GM23338 (cell line): ENCODE data around the gene VWC2. TPM values are rescaled to one million over a fixed set of nuclear protein-coding genes. Genes with fewer than 3 reads are reported as not detected.

Experiments used
- ATAC-seq: fragments of 200-7000 bp; cut with Tn5 transposase; 3 replicates; pipeline ENCODE4 v1.9.1; 2020
- DNase-seq: peaks from one replicate; pipeline ENCODE4 v3.0.0-alpha.2; 2015; ENCODE audit warnings: low spot score
- H2AFZ ChIP-seq: fragments of 200-600 bp; sonication (generic); 2 replicates; pipeline ENCODE4 v1.8.0; 2016; ENCODE audit warnings: antibody characterized with exemption, mild to moderate bottlenecking, moderate library complexity
- H3F3A ChIP-seq: fragments of 200-600 bp; sonication (generic); replicated peaks from 2 replicates; pipeline ENCODE4 v1.8.0; 2017; ENCODE audit warnings: antibody characterized with exemption, mixed run types, low read depth
- H3K27ac ChIP-seq: fragments of 200-600 bp; sonication (generic); 2 replicates; pipeline ENCODE4 v1.6.1; 2016; ENCODE audit warnings: low read depth
- H3K27me3 ChIP-seq: fragments of 200-600 bp; sonication (generic); 2 replicates; pipeline ENCODE4 v1.8.0; 2016; ENCODE audit warnings: mild to moderate bottlenecking, mixed run types, moderate library complexity; ENCODE audit not compliant: insufficient read depth
- H3K36me3 ChIP-seq: fragments of 200-600 bp; sonication (generic); 2 replicates; pipeline ENCODE4 v1.8.0; 2016; ENCODE audit warnings: mild to moderate bottlenecking; ENCODE audit not compliant: insufficient read depth
- H3K4me1 ChIP-seq: fragments of 200-600 bp; sonication (generic); 2 replicates; pipeline ENCODE4 v1.8.0; 2016; ENCODE audit warnings: mild to moderate bottlenecking, moderate library complexity; ENCODE audit not compliant: insufficient read depth
- H3K4me2 ChIP-seq: fragments of 200-600 bp; sonication (generic); 2 replicates; pipeline ENCODE4 v1.7.1; 2017; ENCODE audit warnings: mixed run types
- H3K4me3 ChIP-seq: fragments of 200-600 bp; sonication (generic); 2 replicates; pipeline ENCODE4 v1.6.1; 2016; ENCODE audit warnings: mixed run types
- H3K79me2 ChIP-seq: fragments of 200-600 bp; sonication (generic); replicated peaks from 2 replicates; pipeline ENCODE4 v1.8.0; 2017; ENCODE audit warnings: mild to moderate bottlenecking; ENCODE audit not compliant: insufficient read depth
- H3K9me2 ChIP-seq: fragments of 200-600 bp; sonication (generic); 2 replicates; pipeline ENCODE4 v1.8.0; 2017; ENCODE audit not compliant: insufficient read depth
- H4K20me1 ChIP-seq: fragments of 200-600 bp; sonication (generic); replicated peaks from 2 replicates; pipeline ENCODE4 v1.8.0; 2017; ENCODE audit warnings: mild to moderate bottlenecking; ENCODE audit not compliant: insufficient read depth
- H3K27ac Mint-ChIP-seq: 2 replicates; pipeline ENCODE4 v1.8.0; 2020; ENCODE audit warnings: inconsistent platforms, mild to moderate bottlenecking, moderate library complexity, mixed read lengths
- H3K27me3 Mint-ChIP-seq: 3 replicates; pipeline ENCODE4 v1.8.0; 2022; ENCODE audit warnings: low read depth, mild to moderate bottlenecking, moderate library complexity, mixed read lengths, inconsistent platforms; ENCODE audit not compliant: insufficient read depth, poor library complexity
- H3K36me3 Mint-ChIP-seq: 3 replicates; pipeline ENCODE4 v1.8.0; 2021; ENCODE audit warnings: low read depth, mild to moderate bottlenecking, inconsistent platforms, moderate library complexity, mixed read lengths
- H3K4me1 Mint-ChIP-seq: 3 replicates; pipeline ENCODE4 v1.8.0; 2020; ENCODE audit warnings: mild to moderate bottlenecking, inconsistent platforms, mixed read lengths
- H3K4me3 Mint-ChIP-seq: 3 replicates; pipeline ENCODE4 v1.8.0; 2021; ENCODE audit warnings: moderate library complexity, mild to moderate bottlenecking, inconsistent platforms, mixed read lengths
- H3K9me3 Mint-ChIP-seq: 3 replicates; pipeline ENCODE4 v1.8.0; 2020; ENCODE audit warnings: moderate library complexity, mild to moderate bottlenecking, inconsistent platforms, mixed read lengths
- CREB1 ChIP-seq: fragments of 250-450 bp; sonication (Bioruptor Pico); IDR thresholded peaks from 2 replicates; pipeline ENCODE4 v1.5.0; 2020; ENCODE audit warnings: low read depth, mild to moderate bottlenecking, moderate library complexity
- EZH2 ChIP-seq: fragments of 200-600 bp; sonication (generic); IDR thresholded peaks from one replicate; pipeline ENCODE4 v1.8.0; 2017; ENCODE audit warnings: antibody characterized with exemption, mild to moderate bottlenecking, low read depth; ENCODE audit not compliant: unreplicated experiment
- EZH2phosphoT487 ChIP-seq: fragments of 200-600 bp; sonication (generic); IDR thresholded peaks from one replicate; pipeline ENCODE4 v1.8.1; 2018; ENCODE audit warnings: antibody characterized with exemption; ENCODE audit not compliant: unreplicated experiment
- JUNB ChIP-seq: IDR thresholded peaks from one replicate; pipeline ENCODE4 v1.6.1; 2016; ENCODE audit warnings: antibody characterized with exemption; ENCODE audit not compliant: unreplicated experiment
- NANOG ChIP-seq: IDR thresholded peaks from 2 replicates; pipeline ENCODE4 v1.6.1; 2016; ENCODE audit warnings: antibody characterized with exemption, borderline replicate concordance
- POLR2AphosphoS5 ChIP-seq: IDR thresholded peaks from 2 replicates; pipeline ENCODE4 v1.6.1; 2016; ENCODE audit warnings: antibody characterized with exemption, low read depth
- STAT1 ChIP-seq: IDR thresholded peaks from one replicate; pipeline ENCODE4 v1.6.1; 2016; ENCODE audit warnings: antibody characterized with exemption; ENCODE audit not compliant: unreplicated experiment
- ZNF114 ChIP-seq: fragments of 250-450 bp; sonication (Bioruptor Pico); IDR thresholded peaks from 2 replicates; pipeline ENCODE4 v1.5.0; 2020; ENCODE audit warnings: mild to moderate bottlenecking, moderate library complexity
- polyA plus RNA-seq: library from polyadenylated mRNA; unstranded; fragments of >200 nt; fragmentation: Nextera tagmentation; extraction: Ambion mirVana; gene quantifications from 2 replicates; pipeline ENCODE4 v1.2.1, GENCODE V29; 2016
- total RNA-seq: library from RNA; depleted of rRNA; stranded (reverse); fragments of >200 nt; shearing (Covaris generic); gene quantifications from 2 replicates; pipeline ENCODE4 v1.2.3, GENCODE V29; 2014
- TF ChIP-seq, protein P1 (sequence below): IDR thresholded peaks from 2 replicates; pipeline ENCODE4 v1.6.1; 2016; ENCODE audit warnings: antibody characterized with exemption
- TF ChIP-seq, protein P2 (sequence below): IDR thresholded peaks from one replicate; pipeline ENCODE4 v1.6.1; 2018; ENCODE audit warnings: antibody characterized with exemption; ENCODE audit not compliant: unreplicated experiment
- TF ChIP-seq, protein P3 (sequence below), 2 experiments: fragments of 200-600 bp in 1 of 2; sonication (generic) in 1 of 2; conservative IDR thresholded peaks; 2 replicates each; pipeline versions ENCODE4 v1.5.1 to v1.6.1; 2016 to 2017; ENCODE audit warnings: antibody characterized with exemption in 2 of 2, low read depth in 2 of 2, mild to moderate bottlenecking in 2 of 2, moderate library complexity in 1 of 2
- TF ChIP-seq, protein P4 (sequence below): fragments of 250-450 bp; sonication (Bioruptor Pico); IDR thresholded peaks from 2 replicates; pipeline ENCODE4 v1.5.0; 2020; ENCODE audit warnings: mild to moderate bottlenecking, moderate library complexity

Gene VWC2
- total and polyA plus RNA-seq, 2 experiments from 2014 or later, result 0.15 to 0.45 TPM

DNA sequence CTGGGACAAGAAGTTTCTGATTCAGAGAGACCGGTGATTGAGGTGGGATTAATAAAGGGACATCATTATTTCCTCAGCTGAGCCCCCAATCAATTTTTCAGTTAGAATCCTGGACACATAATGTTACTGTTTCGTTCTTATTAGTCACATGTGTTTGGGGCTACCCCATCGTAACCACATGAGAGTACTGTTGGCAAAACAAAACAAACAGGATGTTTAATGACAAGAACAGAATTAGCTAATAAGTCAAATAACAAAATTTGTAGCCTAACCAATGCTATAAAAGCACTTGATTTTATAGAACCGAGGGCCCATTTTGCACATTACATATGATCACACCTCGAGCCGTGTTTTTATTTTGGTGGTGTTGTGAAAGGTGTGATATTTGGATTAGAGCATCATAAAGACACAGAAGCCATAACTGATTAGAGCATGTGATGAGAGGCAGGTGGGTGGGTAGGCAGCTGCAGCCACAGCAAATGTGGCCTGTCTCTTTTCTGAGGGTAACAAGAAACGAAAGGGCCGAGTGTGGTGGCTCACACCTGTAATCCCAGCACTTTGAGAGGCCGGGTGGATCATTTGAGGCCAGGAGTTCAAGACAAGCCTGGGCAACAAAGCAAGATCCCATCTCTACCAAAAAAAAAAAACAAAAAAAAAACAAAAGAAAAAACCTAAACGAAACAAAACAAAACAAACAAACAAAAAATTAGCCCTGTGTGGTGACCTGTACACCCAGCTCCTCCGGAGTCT is 1.8 kb upstream of the VWC2 start (continued):
- TF ChIP-seq, protein P1, sequence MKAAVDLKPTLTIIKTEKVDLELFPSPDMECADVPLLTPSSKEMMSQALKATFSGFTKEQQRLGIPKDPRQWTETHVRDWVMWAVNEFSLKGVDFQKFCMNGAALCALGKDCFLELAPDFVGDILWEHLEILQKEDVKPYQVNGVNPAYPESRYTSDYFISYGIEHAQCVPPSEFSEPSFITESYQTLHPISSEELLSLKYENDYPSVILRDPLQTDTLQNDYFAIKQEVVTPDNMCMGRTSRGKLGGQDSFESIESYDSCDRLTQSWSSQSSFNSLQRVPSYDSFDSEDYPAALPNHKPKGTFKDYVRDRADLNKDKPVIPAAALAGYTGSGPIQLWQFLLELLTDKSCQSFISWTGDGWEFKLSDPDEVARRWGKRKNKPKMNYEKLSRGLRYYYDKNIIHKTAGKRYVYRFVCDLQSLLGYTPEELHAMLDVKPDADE, result no peak
- TF ChIP-seq, protein P2, sequence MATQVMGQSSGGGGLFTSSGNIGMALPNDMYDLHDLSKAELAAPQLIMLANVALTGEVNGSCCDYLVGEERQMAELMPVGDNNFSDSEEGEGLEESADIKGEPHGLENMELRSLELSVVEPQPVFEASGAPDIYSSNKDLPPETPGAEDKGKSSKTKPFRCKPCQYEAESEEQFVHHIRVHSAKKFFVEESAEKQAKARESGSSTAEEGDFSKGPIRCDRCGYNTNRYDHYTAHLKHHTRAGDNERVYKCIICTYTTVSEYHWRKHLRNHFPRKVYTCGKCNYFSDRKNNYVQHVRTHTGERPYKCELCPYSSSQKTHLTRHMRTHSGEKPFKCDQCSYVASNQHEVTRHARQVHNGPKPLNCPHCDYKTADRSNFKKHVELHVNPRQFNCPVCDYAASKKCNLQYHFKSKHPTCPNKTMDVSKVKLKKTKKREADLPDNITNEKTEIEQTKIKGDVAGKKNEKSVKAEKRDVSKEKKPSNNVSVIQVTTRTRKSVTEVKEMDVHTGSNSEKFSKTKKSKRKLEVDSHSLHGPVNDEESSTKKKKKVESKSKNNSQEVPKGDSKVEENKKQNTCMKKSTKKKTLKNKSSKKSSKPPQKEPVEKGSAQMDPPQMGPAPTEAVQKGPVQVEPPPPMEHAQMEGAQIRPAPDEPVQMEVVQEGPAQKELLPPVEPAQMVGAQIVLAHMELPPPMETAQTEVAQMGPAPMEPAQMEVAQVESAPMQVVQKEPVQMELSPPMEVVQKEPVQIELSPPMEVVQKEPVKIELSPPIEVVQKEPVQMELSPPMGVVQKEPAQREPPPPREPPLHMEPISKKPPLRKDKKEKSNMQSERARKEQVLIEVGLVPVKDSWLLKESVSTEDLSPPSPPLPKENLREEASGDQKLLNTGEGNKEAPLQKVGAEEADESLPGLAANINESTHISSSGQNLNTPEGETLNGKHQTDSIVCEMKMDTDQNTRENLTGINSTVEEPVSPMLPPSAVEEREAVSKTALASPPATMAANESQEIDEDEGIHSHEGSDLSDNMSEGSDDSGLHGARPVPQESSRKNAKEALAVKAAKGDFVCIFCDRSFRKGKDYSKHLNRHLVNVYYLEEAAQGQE, result no peak
- TF ChIP-seq, protein P3, sequence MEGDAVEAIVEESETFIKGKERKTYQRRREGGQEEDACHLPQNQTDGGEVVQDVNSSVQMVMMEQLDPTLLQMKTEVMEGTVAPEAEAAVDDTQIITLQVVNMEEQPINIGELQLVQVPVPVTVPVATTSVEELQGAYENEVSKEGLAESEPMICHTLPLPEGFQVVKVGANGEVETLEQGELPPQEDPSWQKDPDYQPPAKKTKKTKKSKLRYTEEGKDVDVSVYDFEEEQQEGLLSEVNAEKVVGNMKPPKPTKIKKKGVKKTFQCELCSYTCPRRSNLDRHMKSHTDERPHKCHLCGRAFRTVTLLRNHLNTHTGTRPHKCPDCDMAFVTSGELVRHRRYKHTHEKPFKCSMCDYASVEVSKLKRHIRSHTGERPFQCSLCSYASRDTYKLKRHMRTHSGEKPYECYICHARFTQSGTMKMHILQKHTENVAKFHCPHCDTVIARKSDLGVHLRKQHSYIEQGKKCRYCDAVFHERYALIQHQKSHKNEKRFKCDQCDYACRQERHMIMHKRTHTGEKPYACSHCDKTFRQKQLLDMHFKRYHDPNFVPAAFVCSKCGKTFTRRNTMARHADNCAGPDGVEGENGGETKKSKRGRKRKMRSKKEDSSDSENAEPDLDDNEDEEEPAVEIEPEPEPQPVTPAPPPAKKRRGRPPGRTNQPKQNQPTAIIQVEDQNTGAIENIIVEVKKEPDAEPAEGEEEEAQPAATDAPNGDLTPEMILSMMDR (conservative IDR thresholded peaks at IDR 0.05; ENCODE audit: low read depth in 2 of 2), result no peak
- TF ChIP-seq EZH2phosphoT487, result no peak
- TF ChIP-seq STAT1, result no peak
- TF ChIP-seq ZNF114 (CRISPR knock-in tag), result no peak
- TF ChIP-seq NANOG, result no peak
- TF ChIP-seq JUNB, result no peak
- TF ChIP-seq EZH2, result no peak
- no peak for TF ChIP-seq POLR2AphosphoS5
- TF ChIP-seq CREB1, result no peak

DNA sequence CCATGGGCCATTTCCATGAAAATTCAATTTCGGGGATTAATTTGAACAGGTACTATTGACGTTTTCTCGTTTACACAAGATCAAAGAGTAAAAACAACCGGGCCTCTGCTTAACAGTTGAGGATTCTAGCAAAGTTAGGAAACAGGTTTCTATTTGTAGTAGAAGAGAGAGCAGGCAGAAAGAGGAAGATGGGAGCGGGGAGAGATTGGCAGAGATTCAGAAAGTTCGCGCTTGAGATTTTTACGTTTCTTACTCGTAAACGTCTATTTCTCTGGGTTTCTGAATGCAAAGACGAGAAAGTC is 571 bp upstream of the VWC2 start:
- no peak overlapping the region for H3K27ac Mint-ChIP-seq
- H3K27me3 ChIP-seq, result peaks cover 72% of the 10 kb centered on the region
- H3F3A ChIP-seq, result no peaks in the 10 kb centered on the region; the same call in 1 of the 2 replicates
- TF ChIP-seq, protein P4, sequence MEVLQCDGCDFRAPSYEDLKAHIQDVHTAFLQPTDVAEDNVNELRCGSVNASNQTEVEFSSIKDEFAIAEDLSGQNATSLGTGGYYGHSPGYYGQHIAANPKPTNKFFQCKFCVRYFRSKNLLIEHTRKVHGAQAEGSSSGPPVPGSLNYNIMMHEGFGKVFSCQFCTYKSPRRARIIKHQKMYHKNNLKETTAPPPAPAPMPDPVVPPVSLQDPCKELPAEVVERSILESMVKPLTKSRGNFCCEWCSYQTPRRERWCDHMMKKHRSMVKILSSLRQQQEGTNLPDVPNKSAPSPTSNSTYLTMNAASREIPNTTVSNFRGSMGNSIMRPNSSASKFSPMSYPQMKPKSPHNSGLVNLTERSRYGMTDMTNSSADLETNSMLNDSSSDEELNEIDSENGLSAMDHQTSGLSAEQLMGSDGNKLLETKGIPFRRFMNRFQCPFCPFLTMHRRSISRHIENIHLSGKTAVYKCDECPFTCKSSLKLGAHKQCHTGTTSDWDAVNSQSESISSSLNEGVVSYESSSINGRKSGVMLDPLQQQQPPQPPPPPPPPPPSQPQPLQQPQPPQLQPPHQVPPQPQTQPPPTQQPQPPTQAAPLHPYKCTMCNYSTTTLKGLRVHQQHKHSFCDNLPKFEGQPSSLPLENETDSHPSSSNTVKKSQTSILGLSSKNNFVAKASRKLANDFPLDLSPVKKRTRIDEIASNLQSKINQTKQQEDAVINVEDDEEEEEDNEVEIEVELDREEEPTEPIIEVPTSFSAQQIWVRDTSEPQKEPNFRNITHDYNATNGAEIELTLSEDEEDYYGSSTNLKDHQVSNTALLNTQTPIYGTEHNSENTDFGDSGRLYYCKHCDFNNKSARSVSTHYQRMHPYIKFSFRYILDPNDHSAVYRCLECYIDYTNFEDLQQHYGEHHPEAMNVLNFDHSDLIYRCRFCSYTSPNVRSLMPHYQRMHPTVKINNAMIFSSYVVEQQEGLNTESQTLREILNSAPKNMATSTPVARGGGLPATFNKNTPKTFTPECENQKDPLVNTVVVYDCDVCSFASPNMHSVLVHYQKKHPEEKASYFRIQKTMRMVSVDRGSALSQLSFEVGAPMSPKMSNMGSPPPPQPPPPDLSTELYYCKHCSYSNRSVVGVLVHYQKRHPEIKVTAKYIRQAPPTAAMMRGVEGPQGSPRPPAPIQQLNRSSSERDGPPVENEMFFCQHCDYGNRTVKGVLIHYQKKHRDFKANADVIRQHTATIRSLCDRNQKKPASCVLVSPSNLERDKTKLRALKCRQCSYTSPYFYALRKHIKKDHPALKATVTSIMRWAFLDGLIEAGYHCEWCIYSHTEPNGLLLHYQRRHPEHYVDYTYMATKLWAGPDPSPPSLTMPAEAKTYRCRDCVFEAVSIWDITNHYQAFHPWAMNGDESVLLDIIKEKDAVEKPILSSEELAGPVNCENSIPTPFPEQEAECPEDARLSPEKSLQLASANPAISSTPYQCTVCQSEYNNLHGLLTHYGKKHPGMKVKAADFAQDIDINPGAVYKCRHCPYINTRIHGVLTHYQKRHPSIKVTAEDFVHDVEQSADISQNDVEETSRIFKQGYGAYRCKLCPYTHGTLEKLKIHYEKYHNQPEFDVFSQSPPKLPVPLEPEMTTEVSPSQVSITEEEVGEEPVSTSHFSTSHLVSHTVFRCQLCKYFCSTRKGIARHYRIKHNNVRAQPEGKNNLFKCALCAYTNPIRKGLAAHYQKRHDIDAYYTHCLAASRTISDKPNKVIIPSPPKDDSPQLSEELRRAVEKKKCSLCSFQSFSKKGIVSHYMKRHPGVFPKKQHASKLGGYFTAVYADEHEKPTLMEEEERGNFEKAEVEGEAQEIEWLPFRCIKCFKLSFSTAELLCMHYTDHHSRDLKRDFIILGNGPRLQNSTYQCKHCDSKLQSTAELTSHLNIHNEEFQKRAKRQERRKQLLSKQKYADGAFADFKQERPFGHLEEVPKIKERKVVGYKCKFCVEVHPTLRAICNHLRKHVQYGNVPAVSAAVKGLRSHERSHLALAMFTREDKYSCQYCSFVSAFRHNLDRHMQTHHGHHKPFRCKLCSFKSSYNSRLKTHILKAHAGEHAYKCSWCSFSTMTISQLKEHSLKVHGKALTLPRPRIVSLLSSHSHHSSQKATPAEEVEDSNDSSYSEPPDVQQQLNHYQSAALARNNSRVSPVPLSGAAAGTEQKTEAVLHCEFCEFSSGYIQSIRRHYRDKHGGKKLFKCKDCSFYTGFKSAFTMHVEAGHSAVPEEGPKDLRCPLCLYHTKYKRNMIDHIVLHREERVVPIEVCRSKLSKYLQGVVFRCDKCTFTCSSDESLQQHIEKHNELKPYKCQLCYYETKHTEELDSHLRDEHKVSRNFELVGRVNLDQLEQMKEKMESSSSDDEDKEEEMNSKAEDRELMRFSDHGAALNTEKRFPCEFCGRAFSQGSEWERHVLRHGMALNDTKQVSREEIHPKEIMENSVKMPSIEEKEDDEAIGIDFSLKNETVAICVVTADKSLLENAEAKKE (CRISPR knock-in tag), result no peak
- TF ChIP-seq EZH2 (no peak), NANOG (no peak)

More for the DNA sequence above, 571 bp upstream of the VWC2 start:
- Mint-ChIP-seq H3K27me3 (peaks cover 49% of the 10 kb centered on the region), H3K9me3 (peaks cover 2% of the 10 kb centered on the region; the same call in 1 of the 3 replicates), H3K36me3 (peaks cover 5% of the 10 kb centered on the region; the same call in 1 of the 3 replicates), H3K4me3 (peak overlapping the region; percentile 87), H3K4me1 (peaks cover 26% of the 10 kb centered on the region)
- no peaks in the 10 kb centered on the region for H3K9me2 ChIP-seq
- H3K27ac ChIP-seq, result no peak overlapping the region
- ATAC-seq (no peak), DNase-seq (peak; percentile 19)
- peak overlapping the region; percentile 84 for H3K4me2 ChIP-seq
- no peaks in the 10 kb centered on the region for H3K79me2 ChIP-seq
- H4K20me1 ChIP-seq, result no peaks in the 10 kb centered on the region
- peaks cover 7% of the 10 kb centered on the region for H3K4me1 ChIP-seq
- H3K36me3 ChIP-seq, result no peaks in the 10 kb centered on the region
- H2AFZ ChIP-seq, result peak overlapping the region; percentile 98
- peak overlapping the region; percentile 79 for H3K4me3 ChIP-seq
